OCI-LY3 (cell line): ENCODE data around the gene MTCL1.

Experiments used
- CTCF ChIP-seq: fragments of 200-600, 300-600 bp; sonication (generic); IDR thresholded peaks from 2 replicates; pipeline ENCODE4 v1.5.1; 2014; ENCODE audit warnings: antibody characterized with exemption, low read length, low read depth
- EZH2phosphoT487 ChIP-seq: fragments of 200-600 bp; shearing (Covaris generic); IDR thresholded peaks from 2 replicates; pipeline ENCODE4 v1.6.1; 2018; ENCODE audit warnings: antibody characterized with exemption, mixed run types, low read depth

GRCh38 chr18:8857806-8858205 is 152.4 kb downstream of the MTCL1 start:
- TF ChIP-seq CTCF (no peak), EZH2phosphoT487 (no peak)
